ENCODE results near the gene HNRNPA2B1.

Gene HNRNPA2B1

GRCh38 chr7:26141077-26141476 lies 59.5 kb downstream of the HNRNPA2B1 start:
- no peak for DNase-seq

- DNase-seq, result no peak
These were observed 60.2 kb downstream of the HNRNPA2B1 start for GRCh38 chr7:26140380-26140779.
